Testis (tissue), 2 donors: ENCODE data around the gene RAP1GAP2.
"Not testable (repeated sequence)": the region's sequence is repeated elsewhere in the genome, so short reads cannot be mapped to it uniquely, and the experiment has no call there.

Experiments used
- CTCF ChIP-seq, 3 experiments: fragments of 450-650 bp in 2 of 3; fragments of 200-600 bp in 1 of 3; sonication (generic) in 1 of 3; IDR thresholded peaks; one replicate each; pipeline ENCODE4 v1.5.1; 2016 to 2019; ENCODE audit warnings: antibody characterized with exemption in 3 of 3, mild to moderate bottlenecking in 2 of 3, moderate library complexity in 1 of 3
- POLR2A ChIP-seq: fragments of 450-650 bp; IDR thresholded peaks from one replicate; pipeline ENCODE4 v1.6.1; 2017; ENCODE audit warnings: antibody characterized with exemption, mild to moderate bottlenecking, moderate library complexity

- not testable (repeated sequence) for TF ChIP-seq POLR2A; CTCF (IDR thresholded peaks at IDR 0.05)
These were observed 193.2 kb downstream of the RAP1GAP2 start for GRCh38 chr17:2989396-2989795.
